OCI-LY3 (cell line): ENCODE data around the gene BIN2.

Experiments used
- EZH2phosphoT487 ChIP-seq: fragments of 200-600 bp; shearing (Covaris generic); IDR thresholded peaks from 2 replicates; pipeline ENCODE4 v1.6.1; 2018; ENCODE audit warnings: antibody characterized with exemption, mixed run types, low read depth
- TF ChIP-seq, protein P1 (sequence below): fragments of 200-600, 300-600 bp; sonication (generic); IDR thresholded peaks from 2 replicates; pipeline ENCODE4 v1.5.1; 2014; ENCODE audit warnings: antibody characterized with exemption, low read length, low read depth

DNA sequence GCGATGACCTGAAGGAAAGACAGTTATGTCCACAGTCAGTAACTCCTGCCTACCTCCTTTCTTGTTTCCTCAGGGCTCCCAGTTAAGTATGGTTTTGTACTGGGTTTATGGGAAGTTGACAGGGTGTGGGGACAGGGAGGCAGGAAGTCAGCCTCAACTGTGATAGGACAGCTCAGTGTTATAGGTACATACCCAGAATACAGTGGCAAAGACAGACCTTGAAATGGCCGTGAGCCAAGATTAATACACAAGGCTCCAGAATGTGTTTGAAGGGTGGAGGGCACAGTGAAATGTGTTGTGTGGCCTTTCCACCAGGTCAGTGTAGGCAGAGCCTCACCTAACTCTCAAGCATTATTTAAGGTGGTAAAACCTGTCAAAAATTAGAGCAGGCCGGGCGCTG, 4.6 kb upstream of the BIN2 start:
- TF ChIP-seq, protein P1, sequence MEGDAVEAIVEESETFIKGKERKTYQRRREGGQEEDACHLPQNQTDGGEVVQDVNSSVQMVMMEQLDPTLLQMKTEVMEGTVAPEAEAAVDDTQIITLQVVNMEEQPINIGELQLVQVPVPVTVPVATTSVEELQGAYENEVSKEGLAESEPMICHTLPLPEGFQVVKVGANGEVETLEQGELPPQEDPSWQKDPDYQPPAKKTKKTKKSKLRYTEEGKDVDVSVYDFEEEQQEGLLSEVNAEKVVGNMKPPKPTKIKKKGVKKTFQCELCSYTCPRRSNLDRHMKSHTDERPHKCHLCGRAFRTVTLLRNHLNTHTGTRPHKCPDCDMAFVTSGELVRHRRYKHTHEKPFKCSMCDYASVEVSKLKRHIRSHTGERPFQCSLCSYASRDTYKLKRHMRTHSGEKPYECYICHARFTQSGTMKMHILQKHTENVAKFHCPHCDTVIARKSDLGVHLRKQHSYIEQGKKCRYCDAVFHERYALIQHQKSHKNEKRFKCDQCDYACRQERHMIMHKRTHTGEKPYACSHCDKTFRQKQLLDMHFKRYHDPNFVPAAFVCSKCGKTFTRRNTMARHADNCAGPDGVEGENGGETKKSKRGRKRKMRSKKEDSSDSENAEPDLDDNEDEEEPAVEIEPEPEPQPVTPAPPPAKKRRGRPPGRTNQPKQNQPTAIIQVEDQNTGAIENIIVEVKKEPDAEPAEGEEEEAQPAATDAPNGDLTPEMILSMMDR: no peak
- TF ChIP-seq EZH2phosphoT487: no peak
